OCI-LY7 (cell line): ENCODE measurements around the gene FNTB.

Source experiments
- CTCF ChIP-seq: fragments of 200-600 bp; sonication (generic); conservative IDR thresholded peaks from 2 replicates; pipeline ENCODE4 v1.5.1; 2014; ENCODE audit warnings: mild to moderate bottlenecking, antibody characterized with exemption, low read length, moderate library complexity, mixed read lengths
- EZH2phosphoT487 ChIP-seq: fragments of 200-600 bp; sonication (generic); IDR thresholded peaks from 2 replicates; pipeline ENCODE4 v1.6.1; 2018; ENCODE audit warnings: low read depth, borderline replicate concordance, mild to moderate bottlenecking, mixed run types, antibody characterized with exemption, low read length, moderate library complexity, mixed read lengths

GRCh38 chr14:64979336-64980074 lies 7.2 kb upstream of the FNTB start:
- TF ChIP-seq CTCF (no peak), EZH2phosphoT487 (no peak)
